GM12874 (cell line): ENCODE data around the gene ADAMTS17.

ENCODE experiments used
- CTCF ChIP-seq: IDR thresholded peaks from 2 replicates; pipeline ENCODE4 v1.5.1; 2011; ENCODE audit warnings: low read depth, mild to moderate bottlenecking, control low read depth, low read length, moderate library complexity; ENCODE audit not compliant: insufficient read depth

Gene ADAMTS17

GRCh38 chr15:100098705-100099104 is 243.1 kb downstream of the ADAMTS17 start:
- no peak for TF ChIP-seq CTCF

- TF ChIP-seq CTCF: no peak
Measured at GRCh38 chr15:100097342-100098127, 244.2 kb downstream of the ADAMTS17 start.

- TF ChIP-seq CTCF: no peak
Measured at GRCh38 chr15:100096700-100097099, 245.1 kb downstream of the ADAMTS17 start.

GRCh38 chr15:100096248-100096600 is 245.6 kb downstream of the ADAMTS17 start:
- TF ChIP-seq CTCF: no peak

- TF ChIP-seq CTCF: no peak
Measured at GRCh38 chr15:100095541-100096247, 246.1 kb downstream of the ADAMTS17 start.

GRCh38 chr15:100094127-100094510 is 247.7 kb downstream of the ADAMTS17 start:
- no peak for TF ChIP-seq CTCF

- TF ChIP-seq CTCF: no peak
Measured at GRCh38 chr15:100093211-100094126, 248.3 kb downstream of the ADAMTS17 start.
